H1 (cell line): Measurements from ENCODE around the gene COA5. TPM values are rescaled to one million over a fixed set of nuclear protein-coding genes. Genes with fewer than 3 reads are reported as not detected.

Experiments
- CTCF ChIA-PET: fragments of 300-600 bp; sonication (Branson Sonifier 250); formaldehyde crosslinking; loops from one replicate; lab custom pipeline; 2021; ENCODE audit not compliant: partially characterized antibody; lab: Charles Lee
- POLR2A ChIA-PET: fragments of 300-600 bp; sonication (Branson Sonifier 250); formaldehyde crosslinking; loops from one replicate; lab custom pipeline; 2021; ENCODE audit warnings: inconsistent platforms; ENCODE audit not compliant: partially characterized antibody; lab: Charles Lee
- DNase-seq, 2 experiments: peaks; one replicate each; pipeline versions ENCODE4 v3.0.0 to v3.0.0-alpha.2; 2010 to 2022; ENCODE audit warnings: low spot score in 2 of 2, low read depth in 1 of 2, mixed read lengths in 1 of 2
- FAIRE-seq: peaks from 2 replicates; lab custom pipeline; 2011; peaks lifted over from hg19 to GRCh38; lab: Jason Lieb, UNC
- H2AFZ ChIP-seq: 2 replicates; pipeline ENCODE4 v1.8.1; 2012; ENCODE audit warnings: low read length, inconsistent platforms
- H2AK5ac ChIP-seq: 2 replicates; pipeline ENCODE4 v1.6.1; 2013; ENCODE audit warnings: low read depth, low read length
- H2BK120ac ChIP-seq: replicated peaks from 2 replicates; pipeline ENCODE3; 2013; ENCODE audit warnings: low read depth, low read length, inconsistent platforms
- H2BK12ac ChIP-seq: 2 replicates; pipeline ENCODE4 v1.6.1; 2013; ENCODE audit warnings: low read depth, low read length
- H2BK15ac ChIP-seq: 2 replicates; pipeline ENCODE4 v1.6.1; 2013; ENCODE audit warnings: low read length
- H2BK20ac ChIP-seq: 2 replicates; pipeline ENCODE4 v1.6.1; 2013; ENCODE audit warnings: low read length
- H2BK5ac ChIP-seq: 2 replicates; pipeline ENCODE4 v1.6.1; 2013; ENCODE audit warnings: low read depth, low read length
- H3K14ac ChIP-seq: 2 replicates; pipeline ENCODE4 v1.6.1; 2013; ENCODE audit warnings: inconsistent platforms; ENCODE audit not compliant: insufficient read length
- H3K18ac ChIP-seq: 2 replicates; pipeline ENCODE4 v1.6.1; 2013; ENCODE audit warnings: low read length; ENCODE audit errors: extremely low read depth
- H3K23ac ChIP-seq: 2 replicates; pipeline ENCODE4 v1.6.1; 2013; ENCODE audit warnings: inconsistent platforms; ENCODE audit not compliant: insufficient read length
- H3K23me2 ChIP-seq: 2 replicates; pipeline ENCODE4 v1.6.1; 2013; ENCODE audit warnings: low read depth, low read length
- H3K27ac ChIP-seq: 2 replicates; pipeline ENCODE4 v1.6.1; 2011; ENCODE audit warnings: low read depth, low read length, inconsistent platforms
- H3K27me3 ChIP-seq, 4 experiments: replicated peaks in 1 of 4; 1 replicate in 1 of 4; 2 replicates in 3 of 4; pipeline versions ENCODE4 v1.6.1 to v1.8.1; 2011 to 2013; ENCODE audit warnings: low read length in 3 of 4, mild to moderate bottlenecking in 3 of 4, inconsistent platforms in 2 of 4, mixed read lengths in 2 of 4, moderate library complexity in 1 of 4; ENCODE audit not compliant: control insufficient read depth in 3 of 4, insufficient read depth in 3 of 4; ENCODE audit errors: extremely low read depth in 1 of 4
- H3K36me3 ChIP-seq, 4 experiments: 2 replicates each; pipeline versions ENCODE4 v1.6.1 to v1.8.1; 2011 to 2013; ENCODE audit warnings: mild to moderate bottlenecking in 4 of 4, low read length in 3 of 4, moderate library complexity in 2 of 4, control low read depth in 1 of 4, inconsistent platforms in 1 of 4; ENCODE audit not compliant: insufficient read depth in 4 of 4, control insufficient read depth in 2 of 4
- H3K4ac ChIP-seq: replicated peaks from 2 replicates; pipeline ENCODE3; 2013; ENCODE audit warnings: low read length, low read depth, mixed read lengths, inconsistent platforms; ENCODE audit not compliant: insufficient read length
- H3K4me1 ChIP-seq, 4 experiments: replicated peaks in 1 of 4; 1 replicate in 1 of 4; 2 replicates in 3 of 4; pipeline versions ENCODE4 v1.6.1 to v1.8.1; 2011 to 2013; ENCODE audit warnings: low read length in 3 of 4, inconsistent platforms in 2 of 4, mixed read lengths in 1 of 4; ENCODE audit not compliant: insufficient read depth in 4 of 4, control insufficient read depth in 3 of 4
- H3K4me2 ChIP-seq, 2 experiments: 2 replicates each; pipeline versions ENCODE4 v1.6.1 to v1.8.1; 2011 to 2013; ENCODE audit warnings: low read depth in 2 of 2, low read length in 2 of 2, control low read depth in 1 of 2, inconsistent platforms in 1 of 2, mild to moderate bottlenecking in 1 of 2; ENCODE audit not compliant: insufficient read depth in 1 of 2
- H3K4me3 ChIP-seq, 4 experiments: fragments of 200-600, 300-600 bp in 1 of 4; sonication (generic), shearing (Covaris generic), sonication (Bioruptor Twin) in 1 of 4; 2 replicates each; pipeline versions ENCODE4 v1.5.1 to v1.8.1; 2011 to 2016; ENCODE audit warnings: low read length in 4 of 4, low read depth in 3 of 4, control low read depth in 2 of 4, inconsistent platforms in 2 of 4, mild to moderate bottlenecking in 2 of 4, mixed read lengths in 1 of 4, moderate library complexity in 1 of 4; ENCODE audit not compliant: insufficient read depth in 2 of 4; ENCODE audit errors: extremely low read depth in 1 of 4
- H3K56ac ChIP-seq: replicated peaks from 2 replicates; pipeline ENCODE3; 2013; ENCODE audit warnings: low read depth, mild to moderate bottlenecking, mixed read lengths, low read length, inconsistent platforms; ENCODE audit not compliant: insufficient read length
- H3K79me1 ChIP-seq: 2 replicates; pipeline ENCODE4 v1.6.1; 2013; ENCODE audit warnings: low read depth, low read length, control low read depth
- H3K79me2 ChIP-seq, 2 experiments: 2 replicates each; pipeline versions ENCODE4 v1.6.1 to v1.8.1; 2012 to 2013; ENCODE audit warnings: low read length in 2 of 2, mild to moderate bottlenecking in 2 of 2, inconsistent platforms in 1 of 2; ENCODE audit not compliant: insufficient read depth in 2 of 2, control insufficient read depth in 1 of 2
- H3K9ac ChIP-seq, 4 experiments: replicated peaks in 1 of 4; 1 replicate in 1 of 4; 2 replicates in 3 of 4; pipeline versions ENCODE4 v1.6.1 to v1.8.1; 2011 to 2013; ENCODE audit warnings: low read depth in 3 of 4, low read length in 3 of 4, control low read depth in 2 of 4, mild to moderate bottlenecking in 2 of 4, moderate library complexity in 2 of 4, inconsistent platforms in 1 of 4; ENCODE audit errors: extremely low read depth in 1 of 4
- H3K9me3 ChIP-seq, 2 experiments: 2 replicates each; pipeline versions ENCODE4 v1.6.1 to v1.8.1; 2012 to 2013; ENCODE audit warnings: mild to moderate bottlenecking in 2 of 2, moderate library complexity in 2 of 2, control low read depth in 1 of 2, inconsistent platforms in 1 of 2, low read depth in 1 of 2, low read length in 1 of 2, mixed read lengths in 1 of 2; ENCODE audit not compliant: insufficient read depth in 2 of 2
- H4K20me1 ChIP-seq, 2 experiments: replicated peaks in 1 of 2; 2 replicates each; pipeline versions ENCODE3 to v1.8.1; 2011 to 2013; ENCODE audit warnings: inconsistent platforms in 2 of 2, low read length in 2 of 2, mild to moderate bottlenecking in 1 of 2; ENCODE audit not compliant: insufficient read depth in 2 of 2, control insufficient read depth in 1 of 2
- H4K5ac ChIP-seq: 2 replicates; pipeline ENCODE4 v1.6.1; 2013; ENCODE audit warnings: low read length, low read depth, mixed read lengths, inconsistent platforms; ENCODE audit not compliant: insufficient read length
- H4K8ac ChIP-seq: 2 replicates; pipeline ENCODE4 v1.8.0; 2013; ENCODE audit warnings: mild to moderate bottlenecking, moderate library complexity, low read length, inconsistent platforms; ENCODE audit not compliant: insufficient read depth; ENCODE audit errors: extremely low read depth
- H4K91ac ChIP-seq: replicated peaks from 2 replicates; pipeline ENCODE3; 2013; ENCODE audit warnings: low read length, mixed read lengths, inconsistent platforms; ENCODE audit not compliant: insufficient read length
- CBX5 ChIP-seq: fragments of 300-800, 300-1000 bp; sonication (generic); IDR thresholded peaks from 2 replicates; pipeline ENCODE4 v1.7.1; 2016; ENCODE audit warnings: antibody characterized with exemption, low read length, low read depth
- CEBPB ChIP-seq: IDR thresholded peaks from 2 replicates; pipeline ENCODE4 v1.6.1; 2012; ENCODE audit warnings: low read depth, low read length
- POLR2AphosphoS5 ChIP-seq: IDR thresholded peaks from 2 replicates; pipeline ENCODE4 v1.6.1; 2011; ENCODE audit warnings: low read depth, low read length
- RXRA ChIP-seq: IDR thresholded peaks from 2 replicates; pipeline ENCODE4 v1.6.1; 2011; ENCODE audit warnings: low read depth, mild to moderate bottlenecking, low read length, moderate library complexity; ENCODE audit not compliant: insufficient read depth
- WGBS, 2 experiments: shearing (Covaris generic) in 1 of 2; methylation state at CpG; one replicate each; pipeline versions ENCODE4 v1.1.6 to v1.1.7; 2013 to 2015; ENCODE audit warnings: low lambda C conversion rate in 2 of 2, mixed read lengths in 2 of 2, inconsistent platforms in 1 of 2, low coverage in 1 of 2, missing lambda C conversion rate in 1 of 2; ENCODE audit not compliant: insufficient replicate concordance in 2 of 2, insufficient coverage in 1 of 2, insufficient read length in 1 of 2; ENCODE audit errors: extremely low coverage in 1 of 2, missing lambda C conversion rate in 1 of 2; 5-methylcytosine and 5-hydroxymethylcytosine counted together
- polyA plus RNA-seq, 7 experiments: library from polyadenylated mRNA; depleted of rRNA in 3 of 7; stranded (reverse) in 5 of 7; unstranded in 2 of 7; fragments of >200 nt in 5 of 7; fragments of 200-250 nt in 2 of 7; gene quantifications; 1 replicate in 5 of 7; 2 replicates in 1 of 7; 4 replicates in 1 of 7; pipeline versions ENCODE4 v1.2.1 to v1.2.3, GENCODE V29; 2011 to 2013; ENCODE audit warnings: missing spikeins in 2 of 7, mixed read lengths in 2 of 7
- total RNA-seq: library from RNA; stranded (reverse); fragmentation: NEBNext Ultra II Directional; extraction: Animal tissue kit (Norgen Biotek cat#: 25700); gene quantifications from 2 replicates; pipeline ENCODE4 v1.2.1, GENCODE V29; 2021

COA5 gene
- total and polyA plus RNA-seq, 2 of the 8 experiments (the other 6 are each of a cell fraction or from before 2014, with no cell fraction given): 20.3 to 24.7 TPM

- no peak overlapping the region for H2BK15ac ChIP-seq
- no peak overlapping the region for H2AFZ ChIP-seq
- no peak overlapping the region for H2AK5ac ChIP-seq
- no peaks in the 10 kb centered on the region for H3K79me2 ChIP-seq
- DNase-seq: no peak
- H4K8ac ChIP-seq: no peak overlapping the region
- POLR2A ChIA-PET: no interaction called here
- no peak overlapping the region for H3K9ac ChIP-seq
- H3K56ac ChIP-seq: no peak overlapping the region
- no peaks in the 10 kb centered on the region for H3K9me3 ChIP-seq
- peaks cover 0 to 4% of the 10 kb centered on the region in 2 experiments for H4K20me1 ChIP-seq
- no peak overlapping the region for H2BK12ac ChIP-seq
- H3K36me3 ChIP-seq: peaks cover 7 to 43% (median 31%) of the 10 kb centered on the region in 4 experiments; a peak in 7 of 8 replicates
- no peaks in the 10 kb centered on the region for H3K79me1 ChIP-seq
- H3K4me2 ChIP-seq: no peak overlapping the region
- H3K23me2 ChIP-seq: no peaks in the 10 kb centered on the region
- WGBS, 2 experiments: 85% methylated on average over 9 of the region's 9 CpGs; no CpG with 5 or more reads in 1 of the 2 experiments
- H3K14ac ChIP-seq: no peak overlapping the region
- no peaks in the 10 kb centered on the region for H3K4me1 ChIP-seq
- CTCF ChIA-PET: interaction anchor here (1.8 kb wide), 1 partner anchor 9 kb away, joined by 10 read pairs; no protein-coding TSS in a partner anchor
- H2BK5ac ChIP-seq: no peak overlapping the region
- no peak overlapping the region for H4K5ac ChIP-seq
- no peak overlapping the region for H3K27ac ChIP-seq
- H3K27me3 ChIP-seq: no peaks in the 10 kb centered on the region
- no peak for FAIRE-seq
- H2BK120ac ChIP-seq: no peak overlapping the region
- no peak overlapping the region for H3K23ac ChIP-seq
- H3K18ac ChIP-seq: no peak overlapping the region
- H3K4me3 ChIP-seq: no peak overlapping the region
- H4K91ac ChIP-seq: no peak overlapping the region
- no peak overlapping the region for H2BK20ac ChIP-seq
- H3K4ac ChIP-seq: no peak overlapping the region
- TF ChIP-seq CEBPB (no peak), RXRA (no peak), POLR2AphosphoS5 (no peak), CBX5 (no peak)
These were observed 48.0 kb downstream of the COA5 start for GRCh38 chr2:98560256-98560771.
